ENCODE data around the gene SHC2.
A peak's percentile ranks its signal among the peaks of the same experiment; 100 is the strongest.

- peak in 5 of 6 experiments; percentile 20 to 63 (median 30) for TF ChIP-seq CTCF (IDR thresholded peaks at IDR 0.05)
- no peak for TF ChIP-seq POLR2A (IDR thresholded peaks at IDR 0.05)
Observed at GRCh38 chr19:495402-496111, 34.7 kb upstream of the SHC2 start.

All from thyroid gland (tissue), 4 donors.